NCI-H1436 (cell line): ENCODE data around the gene TPK1.
"Not testable (repeated sequence)": the region's sequence is repeated elsewhere in the genome, so short reads cannot be mapped to it uniquely, and the experiment has no call there.

Experiments used
- DNase-seq: peaks from one replicate; lab custom pipeline; 2025; lab: John Stamatoyannopoulos, UW

Gene TPK1

GRCh38 chr7:144777005-144777839 is 58.6 kb downstream of the TPK1 start:
- no peak for DNase-seq

GRCh38 chr7:144776447-144776846 is 59.4 kb downstream of the TPK1 start:
- no peak for DNase-seq

GRCh38 chr7:144775749-144776148 is 60.1 kb downstream of the TPK1 start:
- no peak for DNase-seq

GRCh38 chr7:144771927-144772326 is 63.9 kb downstream of the TPK1 start:
- DNase-seq: no peak

- DNase-seq: no peak
Measured at GRCh38 chr7:144771174-144771573, 64.7 kb downstream of the TPK1 start.

GRCh38 chr7:144769352-144769751 is 66.5 kb downstream of the TPK1 start:
- DNase-seq: no peak

GRCh38 chr7:144768633-144769032 is 67.2 kb downstream of the TPK1 start:
- DNase-seq: no peak

GRCh38 chr7:144763291-144763690 is 72.6 kb downstream of the TPK1 start:
- no peak for DNase-seq

GRCh38 chr7:144762853-144763252 is 73.0 kb downstream of the TPK1 start:
- no peak for DNase-seq

GRCh38 chr7:144761493-144761892 is 74.4 kb downstream of the TPK1 start:
- DNase-seq: no peak

- DNase-seq: no peak
Measured at GRCh38 chr7:144759653-144760052, 76.2 kb downstream of the TPK1 start.

- DNase-seq: no peak
Measured at GRCh38 chr7:144747936-144748335, 87.9 kb downstream of the TPK1 start.

- peak; percentile 12 for DNase-seq
Measured at GRCh38 chr7:144738708-144739314, 97.0 kb downstream of the TPK1 start.

- DNase-seq: no peak
Measured at GRCh38 chr7:144738146-144738545, 97.7 kb downstream of the TPK1 start.

- no peak for DNase-seq
Measured at GRCh38 chr7:144736880-144737493, 98.9 kb downstream of the TPK1 start.

- DNase-seq: no peak
Measured at GRCh38 chr7:144735505-144736276, 100.2 kb downstream of the TPK1 start.

GRCh38 chr7:144731661-144732351 is 104.0 kb downstream of the TPK1 start:
- DNase-seq: no peak

- DNase-seq: no peak
Measured at GRCh38 chr7:144730224-144730623, 105.6 kb downstream of the TPK1 start.

- no peak for DNase-seq
Measured at GRCh38 chr7:144729226-144729625, 106.6 kb downstream of the TPK1 start.

GRCh38 chr7:144728551-144728950 is 107.3 kb downstream of the TPK1 start:
- no peak for DNase-seq

- DNase-seq: not testable (repeated sequence)
Measured at GRCh38 chr7:144726840-144727239, 109.0 kb downstream of the TPK1 start.

- DNase-seq: no peak
Measured at GRCh38 chr7:144725070-144725469, 110.8 kb downstream of the TPK1 start.
